ENCODE data around the gene AGTPBP1.
"Not testable (repeated sequence)": the region's sequence is repeated elsewhere in the genome, so short reads cannot be mapped to it uniquely, and the experiment has no call there.

AGTPBP1 gene

DNA sequence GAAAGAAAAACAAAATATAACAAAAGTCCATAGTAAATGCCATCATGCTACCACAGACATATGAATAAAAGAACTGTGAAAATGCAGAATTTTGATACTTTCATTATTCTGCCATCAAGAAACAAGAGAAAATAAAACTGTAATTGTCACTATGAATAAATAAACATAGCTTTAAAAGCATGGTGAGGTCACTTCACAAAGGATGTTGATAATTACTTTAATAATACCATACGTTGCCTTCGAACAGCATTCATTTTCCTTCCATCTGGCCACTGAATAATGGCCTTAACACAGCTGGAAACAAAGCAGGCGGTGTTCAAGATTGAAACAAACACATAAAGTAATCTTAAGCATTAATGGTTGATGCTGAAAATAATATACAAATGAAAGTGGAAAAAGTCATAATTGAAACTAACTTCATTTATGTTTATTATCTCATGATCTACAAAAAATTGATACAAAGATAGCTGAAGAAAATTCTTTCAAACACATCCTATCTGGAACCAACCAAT, 102.0 kb downstream of the AGTPBP1 start:
- DNase-seq, result no peak

DNA sequence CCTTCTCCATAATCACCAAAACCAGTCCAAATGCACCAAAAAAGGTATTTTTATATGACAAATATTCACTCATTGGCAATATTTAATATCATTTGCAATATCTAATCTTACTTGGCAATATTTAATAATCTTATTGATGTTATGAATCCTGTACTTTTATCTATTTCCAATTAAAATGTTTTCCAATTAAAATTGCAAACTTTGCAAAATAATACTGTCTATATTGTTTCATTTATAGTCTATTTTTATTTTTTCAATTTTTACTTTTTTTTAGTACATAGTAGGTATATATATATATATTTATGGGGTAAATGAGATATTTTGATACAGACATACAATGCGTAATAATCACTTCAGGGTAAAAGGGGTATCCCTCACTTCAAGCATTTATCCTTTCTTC, 109.9 kb downstream of the AGTPBP1 start:
- DNase-seq, result no peak

DNA sequence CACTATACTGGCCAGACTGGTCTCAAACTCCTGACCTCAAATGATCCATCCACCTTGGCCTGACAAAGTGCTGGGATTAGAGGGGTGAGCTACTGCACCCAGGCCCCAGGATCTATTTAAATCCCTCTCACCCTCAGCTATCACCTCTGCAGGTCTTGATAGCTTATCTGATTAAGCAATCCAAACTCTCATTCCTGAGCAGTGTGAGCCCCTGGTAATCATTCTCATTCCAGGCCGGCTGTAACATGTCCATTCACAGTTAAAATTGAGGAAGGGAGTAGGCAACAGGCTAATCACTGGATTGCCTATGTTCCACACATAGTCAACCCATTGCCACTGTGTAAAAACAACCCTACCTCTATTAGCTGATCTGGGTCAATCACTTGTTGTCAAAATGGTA, 111.1 kb downstream of the AGTPBP1 start:
- DNase-seq, result no peak

DNA sequence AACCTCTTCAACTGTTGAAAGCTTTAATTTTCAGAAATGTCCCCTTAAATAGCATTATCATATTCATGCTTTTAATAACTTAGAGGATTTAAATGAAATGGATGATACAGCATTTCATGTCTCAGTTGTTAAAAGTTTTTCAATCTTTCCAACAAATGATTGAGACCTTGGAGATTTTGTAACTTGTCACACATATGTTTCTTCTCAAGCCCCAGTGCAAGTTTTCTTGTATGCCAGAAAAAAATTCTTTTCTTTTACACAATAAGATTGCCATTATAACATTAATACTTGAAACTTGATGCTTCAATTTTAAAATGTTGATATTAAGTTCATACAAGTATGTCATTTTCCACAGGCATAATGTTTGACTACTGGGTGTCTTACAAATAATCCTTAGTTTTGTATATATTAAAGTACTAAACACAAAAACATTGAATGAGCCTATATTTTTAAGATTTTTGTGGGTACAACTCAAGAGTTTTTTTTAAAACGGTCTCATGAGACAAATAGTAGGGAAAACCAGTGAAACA, 124.5 kb downstream of the AGTPBP1 start:
- no peak for DNase-seq

DNA sequence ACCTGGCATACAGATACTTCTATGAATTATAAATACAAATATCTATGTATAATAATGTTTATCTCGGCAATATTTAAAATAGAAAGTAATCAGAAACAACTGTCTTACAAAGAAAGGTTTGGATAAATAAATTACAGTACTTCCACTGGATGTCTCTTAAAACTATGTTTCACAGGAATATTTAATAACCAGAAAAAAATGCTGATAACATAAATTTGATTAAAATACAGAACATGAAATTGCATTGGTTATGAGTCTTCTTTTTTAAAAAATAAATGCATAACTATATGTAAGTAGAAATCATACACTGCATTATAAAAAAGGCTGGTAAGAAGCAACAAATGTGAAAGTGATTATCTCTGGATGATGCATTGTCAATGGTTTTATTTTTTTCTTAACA, 126.0 kb downstream of the AGTPBP1 start:
- DNase-seq, result no peak

DNA sequence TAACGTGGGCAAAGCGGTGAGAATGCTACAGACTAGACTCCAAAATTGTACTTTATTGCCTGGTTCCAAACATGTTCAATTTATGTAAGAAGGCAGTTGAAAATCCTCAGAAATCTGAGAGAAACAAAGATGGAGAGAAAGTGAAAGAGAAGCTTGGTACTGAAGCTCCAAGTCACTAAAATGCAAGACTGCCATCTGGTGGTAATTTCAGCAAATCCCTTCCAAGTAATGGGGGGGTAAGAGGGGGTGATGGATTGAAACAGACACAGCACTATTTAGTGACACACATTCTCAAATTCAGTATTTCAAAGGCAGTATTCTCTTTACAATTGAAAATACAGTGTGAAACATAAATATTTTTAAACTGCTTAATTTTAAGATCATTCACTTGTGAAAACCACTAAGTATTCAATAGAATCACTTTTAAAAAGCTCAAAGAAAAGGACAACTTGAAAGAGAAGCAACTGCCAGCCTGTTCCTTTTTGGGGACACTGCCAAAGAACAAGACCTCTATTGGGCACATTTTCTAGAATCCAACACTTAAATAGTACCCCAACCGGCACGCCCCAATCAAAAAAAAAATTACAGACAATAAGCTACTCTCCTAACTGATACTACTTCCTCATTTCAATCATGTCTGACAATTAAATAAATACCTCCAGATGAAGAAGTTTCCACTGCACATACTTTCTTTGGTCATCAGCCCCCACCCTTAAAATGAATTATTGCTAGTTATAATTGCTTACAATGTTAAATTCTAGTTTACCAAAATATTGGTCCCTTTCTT, 131.5 kb downstream of the AGTPBP1 start:
- peak; percentile 47 for DNase-seq

DNA sequence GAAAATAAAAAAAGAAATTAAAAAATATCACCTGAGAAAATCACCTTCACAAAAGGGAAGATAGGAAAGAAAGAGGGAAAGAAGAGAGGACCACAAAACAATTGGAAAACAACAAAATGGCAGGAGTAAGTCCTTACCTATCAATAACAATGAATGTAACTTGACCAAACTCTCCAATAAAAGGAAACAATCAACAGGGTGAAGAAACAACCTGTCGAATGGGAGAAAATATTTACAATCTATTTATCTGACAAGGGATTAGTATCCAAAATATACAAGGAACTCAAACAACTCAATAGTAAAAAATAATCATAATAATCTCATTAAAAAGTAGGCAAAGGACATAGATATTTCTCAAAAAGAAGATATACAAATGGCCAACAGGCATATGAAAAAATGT, 135.8 kb downstream of the AGTPBP1 start:
- DNase-seq, result no peak

DNA sequence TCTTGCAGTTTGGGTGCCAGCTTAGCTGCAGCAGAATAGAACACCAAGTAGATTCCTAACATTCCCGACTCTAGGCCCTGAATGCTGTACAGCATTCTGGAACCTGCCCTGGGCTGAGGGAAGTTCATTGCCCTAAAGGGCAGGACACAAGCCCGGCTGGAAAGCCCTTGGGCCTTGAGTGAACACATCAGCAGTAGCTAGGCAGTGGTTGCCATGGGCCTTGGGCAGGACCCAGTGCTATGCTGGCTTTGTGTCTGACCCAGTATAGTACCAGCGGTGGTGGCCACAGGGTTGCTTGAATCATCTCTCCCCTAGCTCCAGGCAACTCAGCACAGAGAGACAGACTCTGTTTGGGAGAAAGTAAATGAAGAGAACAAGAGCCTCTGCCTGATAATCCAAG, 137.8 kb downstream of the AGTPBP1 start:
- DNase-seq, result no peak

DNA sequence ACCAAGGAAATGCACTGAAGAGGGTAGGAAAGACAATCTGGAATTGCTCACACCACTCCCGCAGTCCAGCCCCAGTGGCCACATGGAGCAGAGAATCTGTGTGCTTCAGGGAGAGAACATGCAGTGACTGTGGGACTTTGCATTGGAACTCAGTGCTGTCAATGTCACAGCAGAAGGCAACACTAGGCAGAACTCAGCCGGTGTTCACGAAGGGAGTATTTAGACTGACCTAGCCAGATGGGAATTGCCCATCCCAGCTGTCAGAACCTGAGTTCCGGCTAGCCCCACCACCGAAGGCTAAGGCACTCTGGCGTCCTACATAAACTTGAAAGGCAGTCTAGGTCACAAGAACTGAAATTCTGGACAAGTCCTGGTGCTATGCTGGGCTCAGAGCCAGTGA, 139.0 kb downstream of the AGTPBP1 start:
- no peak for DNase-seq

DNA sequence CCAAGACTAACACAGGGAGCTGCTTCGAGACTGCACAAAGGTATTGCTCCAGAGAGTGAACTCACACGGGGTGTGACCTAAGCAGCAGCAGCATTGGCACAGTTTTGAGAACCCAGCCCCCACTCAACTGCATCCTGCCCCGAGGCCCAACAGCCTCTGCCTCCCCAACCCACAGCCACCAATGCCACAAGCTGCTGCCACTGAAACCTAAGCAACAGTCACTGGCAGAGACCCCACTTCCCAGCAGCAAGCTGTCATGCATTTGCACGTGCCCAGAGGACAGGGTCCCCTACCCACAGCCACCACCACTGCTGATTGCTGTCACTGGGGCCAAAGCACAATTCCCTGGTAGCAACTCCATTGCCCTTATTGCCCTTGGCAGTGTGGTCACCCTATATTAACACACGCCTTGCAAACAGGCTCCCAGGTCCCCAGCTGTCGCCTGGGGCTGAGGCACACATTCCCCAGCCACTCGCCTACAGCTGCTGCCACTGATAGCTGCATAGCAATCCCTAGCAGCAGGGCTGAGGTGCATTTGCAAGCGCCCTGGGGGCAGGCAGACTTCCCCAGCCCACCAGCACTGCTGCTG, 141.0 kb downstream of the AGTPBP1 start:
- no peak for DNase-seq

DNA sequence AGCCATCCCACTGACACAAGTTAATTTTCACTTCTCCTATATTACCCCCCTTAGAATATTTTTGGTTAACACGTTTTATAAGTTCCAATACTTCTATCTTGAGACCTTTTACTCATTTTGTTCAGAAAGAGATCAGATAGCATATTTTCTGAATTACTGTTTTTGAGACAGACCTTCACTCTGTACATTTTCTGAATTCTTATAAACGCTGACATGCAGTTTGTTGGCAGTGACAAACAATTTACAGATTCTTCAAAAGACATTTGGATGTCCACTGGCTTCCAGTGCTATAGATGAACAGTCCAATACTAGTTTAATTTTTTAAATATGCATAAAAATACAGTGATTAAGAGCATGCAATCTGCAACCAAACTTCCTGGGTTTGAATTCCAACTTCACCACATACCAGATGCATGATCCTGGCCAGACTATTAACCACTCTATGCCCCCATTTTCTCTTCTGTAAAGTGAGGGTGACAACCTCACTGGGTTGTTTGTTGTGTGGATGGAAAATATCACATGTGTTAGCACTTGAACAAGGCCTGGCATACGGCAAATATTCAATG, 142.1 kb downstream of the AGTPBP1 start:
- DNase-seq, result no peak

DNA sequence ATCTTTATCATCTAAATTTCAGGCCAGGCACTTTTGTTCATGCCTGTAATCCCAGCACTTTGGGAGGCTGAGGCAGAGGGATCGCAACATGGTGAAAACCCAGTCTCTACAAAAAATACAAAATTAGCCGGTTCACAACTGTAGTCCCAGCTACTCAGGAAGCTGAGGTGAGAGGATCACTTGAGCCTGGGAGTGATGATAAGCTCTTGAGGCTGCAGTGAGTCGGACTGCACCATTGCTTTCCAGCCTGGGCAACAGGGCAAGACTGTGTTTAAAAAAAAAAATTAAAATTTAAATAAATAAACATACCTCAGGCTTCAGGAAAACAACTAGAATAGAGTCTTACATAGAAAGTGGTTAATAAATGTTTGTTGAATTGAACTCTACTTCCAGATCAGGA, 147.4 kb downstream of the AGTPBP1 start:
- DNase-seq, result no peak

DNA sequence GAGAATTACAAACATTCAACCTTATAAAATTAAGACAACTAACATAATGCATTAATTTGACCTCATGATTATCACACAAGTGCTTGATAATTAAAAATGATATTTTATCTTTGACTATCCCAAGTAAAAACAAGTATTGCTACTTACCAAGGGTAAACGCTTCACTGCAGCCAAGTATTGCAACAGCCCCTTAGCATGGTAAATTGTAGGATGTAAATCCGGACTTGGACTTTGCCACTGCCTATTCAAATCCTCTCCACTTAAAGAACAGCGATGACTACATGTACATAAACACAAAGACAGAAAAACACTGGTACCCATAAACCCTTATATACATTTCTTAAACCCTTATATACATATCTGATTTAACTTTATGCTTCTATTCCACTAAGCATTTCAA, 155.1 kb downstream of the AGTPBP1 start:
- no peak for DNase-seq

DNA sequence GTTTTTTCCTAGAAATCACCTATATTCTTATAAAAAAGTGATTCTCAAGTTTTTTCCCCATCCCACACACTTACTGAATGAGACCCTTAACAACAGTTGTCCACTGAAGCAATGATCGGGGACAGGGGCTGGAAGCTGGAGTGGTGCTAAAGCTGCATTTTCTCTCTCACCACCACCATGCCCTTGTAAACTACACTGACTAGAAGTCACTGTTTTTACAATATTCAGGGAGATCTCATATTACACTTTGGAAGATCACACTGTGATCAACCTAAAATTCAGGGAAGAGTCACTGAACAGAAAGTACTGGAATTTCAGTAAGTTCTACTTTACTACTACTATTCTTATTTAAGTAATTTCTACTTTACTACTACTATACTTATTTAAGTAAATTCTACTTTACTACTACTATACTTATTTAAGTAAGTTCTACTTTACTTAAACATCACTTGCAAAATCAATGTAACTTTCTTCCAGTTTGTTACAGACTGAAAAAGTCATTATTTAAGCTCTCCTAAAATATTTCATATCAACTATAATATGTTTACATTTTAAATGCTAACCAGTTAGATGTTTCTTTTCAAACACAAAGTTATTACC, 164.3 kb downstream of the AGTPBP1 start:
- no peak for DNase-seq

DNA sequence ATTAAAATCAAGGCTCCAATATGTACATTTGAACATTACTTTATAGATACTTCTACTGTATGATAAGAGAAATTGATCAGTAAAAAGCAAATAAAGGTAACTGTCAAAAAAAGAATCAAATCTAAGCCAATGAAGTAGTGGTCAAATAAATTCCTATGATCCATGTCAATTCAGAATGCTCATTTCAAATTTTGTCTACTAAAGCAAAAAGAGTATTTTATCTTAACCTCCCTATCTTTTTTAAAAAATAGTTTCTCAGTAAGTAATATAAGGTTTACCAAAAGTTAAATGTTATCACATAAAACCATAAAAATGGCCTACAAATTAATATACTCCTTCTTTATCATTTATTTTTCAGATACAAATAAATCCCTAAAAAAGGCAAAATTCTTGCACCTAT, 165.9 kb downstream of the AGTPBP1 start:
- no peak for DNase-seq

DNA sequence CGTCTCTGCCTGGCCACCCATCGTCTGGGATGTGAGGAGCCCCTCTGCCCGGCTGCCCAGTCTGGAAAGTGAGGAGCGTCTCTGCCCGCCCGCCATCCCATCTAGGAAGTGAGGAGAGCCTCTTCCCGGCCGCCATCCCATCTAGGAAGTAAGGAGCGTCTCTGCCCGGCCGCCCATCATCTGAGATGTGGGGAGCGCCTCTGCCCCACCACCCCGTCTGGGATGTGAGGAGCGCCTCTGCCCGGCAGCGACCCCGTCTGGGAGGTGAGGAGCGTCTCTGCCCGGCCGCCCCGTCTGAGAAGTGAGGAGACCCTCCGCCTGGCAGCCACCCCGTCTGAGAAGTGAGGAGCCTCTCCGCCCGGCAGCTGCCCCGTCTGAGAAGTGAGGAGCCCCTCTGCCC, 168.2 kb downstream of the AGTPBP1 start:
- DNase-seq, result not testable (repeated sequence)

DNA sequence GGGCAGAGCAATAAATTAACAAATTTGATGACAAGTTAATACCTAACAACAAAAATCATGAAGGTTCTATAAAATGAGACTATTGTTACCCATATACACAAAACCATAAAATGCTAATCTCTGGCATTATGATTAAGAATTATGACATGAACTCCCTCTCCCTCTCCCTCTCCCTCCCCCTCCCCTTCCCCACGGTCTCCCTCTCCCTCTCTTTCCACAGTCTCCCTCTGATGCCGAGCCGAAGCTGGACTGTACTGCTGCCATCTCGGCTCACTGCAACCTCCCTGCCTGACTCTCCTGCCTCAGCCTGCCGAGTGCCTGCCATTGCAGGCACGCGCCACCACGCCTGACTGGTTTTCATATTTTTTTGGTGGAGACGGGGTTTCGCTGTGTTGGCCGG, 168.8 kb downstream of the AGTPBP1 start:
- not testable (repeated sequence) for DNase-seq

DNA sequence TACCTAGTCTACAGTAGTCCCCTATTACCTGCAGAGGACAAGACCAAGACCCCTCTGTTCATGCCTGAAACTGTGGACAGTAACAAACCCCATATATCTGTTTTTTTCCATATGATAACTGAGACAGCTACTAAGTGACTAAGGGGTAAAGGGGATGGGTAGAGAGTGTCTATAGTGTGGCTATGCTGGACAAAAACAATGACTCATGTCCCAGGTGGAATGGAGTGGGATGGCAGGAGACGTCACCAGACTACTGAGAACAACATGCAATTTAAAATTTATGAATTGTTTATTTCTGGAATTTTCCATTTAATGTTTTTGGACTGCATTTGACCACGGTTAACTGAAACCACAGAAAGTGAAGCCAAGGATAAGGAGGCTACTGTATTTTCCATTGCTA, 171.8 kb downstream of the AGTPBP1 start:
- no peak for DNase-seq

DNA sequence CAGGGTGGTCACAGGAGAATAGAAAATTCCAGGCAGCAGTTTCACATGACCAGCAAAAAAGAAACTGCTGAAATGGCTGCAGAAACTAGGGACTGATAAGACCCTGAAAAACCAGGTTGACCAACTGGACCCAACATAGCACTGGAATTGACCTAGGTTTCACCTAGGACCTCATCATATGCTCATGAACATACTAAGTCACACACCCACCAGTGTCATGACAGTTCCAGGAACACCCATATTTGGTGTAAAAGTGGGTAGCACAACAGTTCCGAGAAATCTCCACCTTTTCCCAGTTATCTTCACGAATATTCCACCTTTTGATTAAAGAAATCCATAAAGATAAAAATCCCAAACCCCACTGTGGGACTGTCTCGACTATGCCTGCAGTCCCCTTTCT, 182.2 kb downstream of the AGTPBP1 start:
- DNase-seq, result no peak

DNA sequence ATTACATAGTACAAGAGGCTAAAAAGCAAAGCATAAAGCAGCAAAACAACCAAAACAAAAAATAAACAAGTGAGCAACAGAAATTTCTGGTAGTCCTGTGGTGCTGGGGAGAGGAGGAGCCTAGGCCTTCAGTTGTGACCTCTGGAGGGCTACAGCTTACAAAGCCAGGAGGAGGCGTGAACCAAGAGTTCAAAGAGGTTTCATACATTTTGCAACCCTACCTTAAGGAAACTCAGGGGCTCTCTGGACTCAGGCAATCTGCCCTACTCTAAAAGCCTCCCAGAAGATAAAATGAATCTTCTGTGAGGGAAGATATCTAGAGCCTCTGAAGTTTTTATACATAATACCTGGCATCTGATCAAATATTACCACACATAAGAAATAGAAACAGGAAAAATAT, 187.4 kb downstream of the AGTPBP1 start:
- no peak for DNase-seq

DNA sequence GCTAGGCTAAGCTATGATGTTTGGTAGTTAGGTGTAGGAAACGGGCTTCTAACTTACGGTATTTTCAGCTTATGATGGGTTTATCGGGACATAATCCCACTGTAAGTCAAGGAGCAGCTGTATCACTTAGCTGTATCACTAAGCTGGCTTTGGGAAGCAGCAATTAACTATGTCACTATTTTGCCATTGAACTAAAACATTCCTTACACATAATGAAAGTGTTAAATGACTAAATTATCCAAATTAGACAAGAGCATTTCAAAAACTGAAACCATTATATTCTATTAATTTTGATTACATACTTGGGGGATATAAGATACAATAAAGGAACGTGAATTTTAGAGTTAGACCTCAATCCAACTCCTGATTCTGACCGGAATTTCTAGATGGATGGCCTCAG, 188.3 kb downstream of the AGTPBP1 start:
- DNase-seq, result no peak

DNA sequence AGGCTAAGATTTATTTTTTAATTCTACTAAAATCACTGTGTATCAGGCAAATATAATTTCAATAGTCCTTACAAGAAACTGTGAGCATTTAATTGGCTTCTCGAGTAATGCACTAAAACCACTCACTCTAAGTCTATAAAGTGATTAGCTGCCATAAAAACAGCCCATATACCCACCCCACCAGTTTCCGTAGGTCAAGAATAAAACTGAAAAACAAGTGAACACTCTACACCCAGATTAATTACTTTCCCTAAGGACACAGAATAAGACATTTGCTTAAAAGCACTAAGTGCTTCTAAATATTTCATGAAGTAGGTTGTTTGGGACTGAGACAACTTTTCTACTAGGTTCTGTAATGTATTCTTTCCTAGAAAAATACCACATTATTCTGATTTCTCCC, 194.2 kb downstream of the AGTPBP1 start:
- DNase-seq, result no peak

DNA sequence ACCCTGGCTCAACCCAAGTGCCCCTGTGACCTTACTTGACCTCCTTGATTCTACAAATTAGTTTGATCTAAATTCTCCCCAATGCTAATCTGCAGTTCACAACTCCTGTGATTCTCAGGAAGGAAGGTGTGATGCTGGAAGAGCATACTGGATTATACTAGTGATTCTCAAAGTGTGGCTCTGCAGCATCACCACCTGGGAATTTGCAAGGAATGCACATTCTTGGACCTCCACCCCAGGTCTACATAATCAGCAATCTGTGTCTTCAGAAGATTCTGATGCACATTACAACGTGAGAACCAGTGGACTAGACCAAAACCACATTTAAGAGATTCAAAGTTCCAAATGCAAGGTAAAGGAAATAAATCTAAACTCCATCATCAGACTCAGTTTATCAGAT, 198.6 kb downstream of the AGTPBP1 start:
- DNase-seq, result no peak

All from right kidney (tissue), 1 donor.